ENCODE data around the gene SKI.

Gene SKI

DNA sequence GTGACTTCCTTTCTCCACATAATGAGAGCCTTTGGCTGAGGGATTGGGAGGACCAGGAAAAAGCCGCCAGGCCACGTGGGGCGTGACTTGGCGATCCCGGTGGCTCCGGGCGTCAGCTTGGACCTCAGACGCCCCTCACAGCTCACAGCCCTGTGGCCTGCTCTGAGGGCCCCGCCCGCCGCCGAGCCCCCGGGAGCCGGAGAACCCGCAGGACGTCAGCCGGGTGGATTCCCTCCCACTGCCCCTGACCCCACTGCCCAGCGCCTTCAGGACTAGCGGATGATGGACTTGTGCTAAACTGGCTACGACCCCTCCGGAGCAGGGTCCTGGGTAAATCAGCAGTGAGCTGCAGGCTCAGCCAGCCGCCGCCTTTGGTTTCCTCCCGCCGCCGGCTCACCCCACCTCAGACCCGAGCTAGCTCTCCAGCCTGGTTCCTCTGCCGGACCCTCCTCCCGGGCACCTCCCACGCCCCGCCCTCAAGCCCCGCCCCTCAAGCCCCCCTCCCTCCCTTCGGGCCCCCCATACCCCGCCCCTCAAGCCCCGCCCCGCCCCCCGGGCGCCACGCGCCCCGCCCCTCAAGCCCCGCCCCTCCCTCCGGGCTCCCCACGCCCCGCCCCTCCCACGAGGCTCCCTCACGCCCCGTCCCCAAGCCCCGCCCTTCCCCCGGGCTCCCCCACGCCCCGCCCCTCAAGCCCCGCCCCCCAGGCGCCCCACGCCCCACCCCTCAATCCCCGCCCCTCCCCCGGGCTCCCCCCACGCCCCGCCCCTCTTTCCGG is 23.5 kb upstream of the SKI start:
- Mint-ChIP-seq H3K4me3 (peak overlapping the region; percentile 61 to 78 (median 74)), H3K4me1 (peaks cover 35% of the 10 kb centered on the region), H3K36me3 (ENCODE audit: low read depth) (no peaks in the 10 kb centered on the region), H3K27ac (peak overlapping the region in 2 of 3 experiments; percentile 75 to 76), H3K27me3 (ENCODE audit: low read depth) (no peaks in the 10 kb centered on the region), H3K9me3 (no peaks in the 10 kb centered on the region)
- TF ChIP-seq, protein P1, sequence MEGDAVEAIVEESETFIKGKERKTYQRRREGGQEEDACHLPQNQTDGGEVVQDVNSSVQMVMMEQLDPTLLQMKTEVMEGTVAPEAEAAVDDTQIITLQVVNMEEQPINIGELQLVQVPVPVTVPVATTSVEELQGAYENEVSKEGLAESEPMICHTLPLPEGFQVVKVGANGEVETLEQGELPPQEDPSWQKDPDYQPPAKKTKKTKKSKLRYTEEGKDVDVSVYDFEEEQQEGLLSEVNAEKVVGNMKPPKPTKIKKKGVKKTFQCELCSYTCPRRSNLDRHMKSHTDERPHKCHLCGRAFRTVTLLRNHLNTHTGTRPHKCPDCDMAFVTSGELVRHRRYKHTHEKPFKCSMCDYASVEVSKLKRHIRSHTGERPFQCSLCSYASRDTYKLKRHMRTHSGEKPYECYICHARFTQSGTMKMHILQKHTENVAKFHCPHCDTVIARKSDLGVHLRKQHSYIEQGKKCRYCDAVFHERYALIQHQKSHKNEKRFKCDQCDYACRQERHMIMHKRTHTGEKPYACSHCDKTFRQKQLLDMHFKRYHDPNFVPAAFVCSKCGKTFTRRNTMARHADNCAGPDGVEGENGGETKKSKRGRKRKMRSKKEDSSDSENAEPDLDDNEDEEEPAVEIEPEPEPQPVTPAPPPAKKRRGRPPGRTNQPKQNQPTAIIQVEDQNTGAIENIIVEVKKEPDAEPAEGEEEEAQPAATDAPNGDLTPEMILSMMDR (IDR thresholded peaks at IDR 0.05; ENCODE audit: unreplicated experiment in 3 of 3), result no peak

DNA sequence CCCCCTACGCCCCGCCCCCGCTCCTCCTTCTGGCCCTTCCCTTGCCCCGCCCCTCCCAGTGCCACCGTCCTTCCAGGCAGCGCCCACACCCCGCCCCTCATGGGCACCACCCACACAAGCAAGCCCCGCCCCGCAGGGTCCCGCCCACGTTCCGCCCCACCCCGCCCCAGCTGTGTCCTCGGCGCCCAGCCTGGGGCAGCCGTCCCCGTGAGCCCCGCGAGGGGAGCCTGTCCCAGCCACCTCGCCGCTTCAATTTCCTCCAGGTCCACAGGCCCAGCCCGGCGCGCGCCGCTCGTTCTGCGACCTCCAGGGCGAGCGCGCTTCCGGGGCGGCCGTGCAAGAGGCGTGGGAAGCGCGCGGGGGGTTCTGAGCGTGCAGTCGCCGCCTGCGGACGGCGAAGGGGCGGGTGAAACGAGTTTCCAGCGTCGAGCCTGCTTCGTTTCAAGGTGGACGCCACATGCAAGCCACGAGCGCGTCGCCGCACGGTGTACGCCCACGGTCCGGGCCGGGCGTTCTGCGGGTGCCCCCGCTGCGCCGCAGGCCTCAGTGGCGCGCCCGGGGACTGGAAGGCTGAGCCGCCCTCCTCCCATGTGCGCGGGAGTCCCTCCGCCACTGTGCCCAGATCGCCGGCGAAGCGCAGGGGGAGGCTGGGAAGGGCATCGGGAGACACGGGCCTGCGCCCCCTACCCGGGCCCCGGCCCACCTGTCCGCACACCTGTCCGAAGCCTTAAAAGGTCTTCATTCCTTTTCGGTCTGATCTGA is 22.7 kb upstream of the SKI start:
- H3K27ac Mint-ChIP-seq, result peak overlapping the region in 1 of 3 experiments; percentile 80

DNA sequence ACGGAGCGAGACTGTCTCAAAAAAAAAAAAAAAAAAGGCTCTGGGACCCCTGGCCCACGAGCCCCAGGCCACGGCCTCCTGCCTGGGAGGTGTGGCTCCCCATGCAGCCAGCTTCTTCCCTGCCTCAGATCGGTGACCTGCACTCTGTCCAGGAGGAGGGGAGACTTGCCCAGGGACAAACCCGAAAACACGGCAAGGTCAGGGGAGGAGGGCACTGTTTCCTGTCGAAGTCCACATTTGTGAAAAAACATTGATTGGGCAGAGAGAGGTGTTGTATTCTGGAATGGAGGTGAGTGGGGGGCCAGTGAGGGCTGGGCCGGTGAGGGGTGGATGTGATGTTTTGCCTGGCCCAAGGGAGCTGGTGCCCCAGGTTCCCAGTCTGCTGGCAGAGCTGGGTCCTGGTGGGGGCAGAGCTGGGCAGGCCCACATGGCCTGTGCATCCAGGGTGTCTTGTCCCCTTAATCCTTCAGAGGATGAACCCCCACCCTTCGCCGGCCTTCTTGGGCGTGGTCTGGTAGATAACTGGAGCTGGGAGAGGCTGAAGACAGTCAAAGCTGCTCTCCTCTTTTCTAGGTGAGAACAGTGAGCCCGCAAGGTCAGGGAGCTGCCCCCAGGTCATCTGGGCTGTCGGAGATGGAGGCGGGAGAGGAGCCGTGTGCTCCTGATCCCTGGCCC is 21.2 kb upstream of the SKI start:
- Mint-ChIP-seq H3K4me3 (peak overlapping the region; percentile 58 to 64 (median 58)), H3K36me3 (ENCODE audit: low read depth) (no peaks in the 10 kb centered on the region), H3K9me3 (no peaks in the 10 kb centered on the region), H3K27ac (peak overlapping the region; percentile 80 to 92 (median 84)), H3K4me1 (peaks cover 37% of the 10 kb centered on the region), H3K27me3 (ENCODE audit: low read depth) (no peaks in the 10 kb centered on the region)
- TF ChIP-seq, protein P1 (IDR thresholded peaks at IDR 0.05; ENCODE audit: unreplicated experiment in 3 of 3), result no peak

More for the DNA sequence above, 22.7 kb upstream of the SKI start:
- no peaks in the 10 kb centered on the region for H3K27me3 Mint-ChIP-seq (ENCODE audit: low read depth)
- H3K36me3 Mint-ChIP-seq (ENCODE audit: low read depth), result no peaks in the 10 kb centered on the region
- TF ChIP-seq, protein P1 (IDR thresholded peaks at IDR 0.05; ENCODE audit: unreplicated experiment in 3 of 3), result no peak
- peaks cover 37% of the 10 kb centered on the region for H3K4me1 Mint-ChIP-seq
- H3K4me3 Mint-ChIP-seq, result peak overlapping the region; percentile 50 to 64 (median 58)
- no peaks in the 10 kb centered on the region for H3K9me3 Mint-ChIP-seq

DNA sequence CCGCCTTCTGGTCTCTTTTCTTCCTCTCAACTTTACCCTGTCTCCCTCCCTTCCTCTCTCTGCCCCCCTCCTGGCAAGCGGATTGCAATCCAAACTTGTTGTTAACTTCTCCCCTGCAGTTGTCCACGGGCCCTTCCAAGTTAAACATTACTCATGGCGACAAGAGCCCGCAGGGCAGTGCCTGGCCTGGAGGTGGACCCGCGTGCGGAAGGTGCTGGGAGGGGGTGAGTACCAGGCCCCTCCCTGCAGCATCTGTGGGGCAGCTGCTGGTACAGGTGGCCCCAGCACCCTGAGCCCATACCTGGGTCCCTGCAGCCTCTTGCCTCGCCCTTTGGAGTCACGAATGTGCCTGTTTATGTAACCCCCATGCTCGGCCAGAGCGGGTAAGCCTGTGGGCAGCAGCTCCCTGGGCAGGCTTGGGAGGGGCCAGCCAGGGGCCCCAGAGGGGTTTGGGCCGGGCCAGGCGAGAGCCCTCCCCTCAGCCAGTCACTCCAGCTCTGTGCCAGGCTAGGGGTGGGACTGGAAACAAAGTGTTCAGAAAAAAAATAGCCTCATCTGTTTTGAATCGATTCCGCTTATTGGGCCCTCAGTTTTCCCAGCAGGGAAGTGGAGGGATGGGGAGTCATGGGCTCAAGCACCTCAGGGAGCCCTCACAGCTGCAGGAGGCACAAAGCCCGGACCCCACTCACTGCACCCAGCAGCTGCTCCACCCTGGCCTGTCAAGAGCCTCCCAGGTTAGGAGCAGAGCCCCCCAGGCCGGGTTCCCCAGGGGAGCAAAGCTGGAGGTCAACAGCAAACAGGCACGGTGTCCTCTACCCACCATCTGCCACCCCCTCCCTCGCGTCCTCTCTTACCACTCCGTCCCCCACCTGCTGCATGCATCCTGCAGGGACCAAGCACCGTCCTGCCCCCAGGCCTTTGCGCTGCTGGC is 19.5 kb upstream of the SKI start:
- Mint-ChIP-seq H3K4me3 (peak overlapping the region; percentile 40 to 74 (median 48)), H3K9me3 (no peaks in the 10 kb centered on the region), H3K4me1 (peaks cover 50% of the 10 kb centered on the region), H3K36me3 (ENCODE audit: low read depth) (no peaks in the 10 kb centered on the region), H3K27me3 (ENCODE audit: low read depth) (no peaks in the 10 kb centered on the region), H3K27ac (peak overlapping the region; percentile 80 to 98 (median 84))
- TF ChIP-seq, protein P1 (IDR thresholded peaks at IDR 0.05; ENCODE audit: unreplicated experiment in 3 of 3), result peak in 2 of 3 experiments; percentile 20 to 25

DNA sequence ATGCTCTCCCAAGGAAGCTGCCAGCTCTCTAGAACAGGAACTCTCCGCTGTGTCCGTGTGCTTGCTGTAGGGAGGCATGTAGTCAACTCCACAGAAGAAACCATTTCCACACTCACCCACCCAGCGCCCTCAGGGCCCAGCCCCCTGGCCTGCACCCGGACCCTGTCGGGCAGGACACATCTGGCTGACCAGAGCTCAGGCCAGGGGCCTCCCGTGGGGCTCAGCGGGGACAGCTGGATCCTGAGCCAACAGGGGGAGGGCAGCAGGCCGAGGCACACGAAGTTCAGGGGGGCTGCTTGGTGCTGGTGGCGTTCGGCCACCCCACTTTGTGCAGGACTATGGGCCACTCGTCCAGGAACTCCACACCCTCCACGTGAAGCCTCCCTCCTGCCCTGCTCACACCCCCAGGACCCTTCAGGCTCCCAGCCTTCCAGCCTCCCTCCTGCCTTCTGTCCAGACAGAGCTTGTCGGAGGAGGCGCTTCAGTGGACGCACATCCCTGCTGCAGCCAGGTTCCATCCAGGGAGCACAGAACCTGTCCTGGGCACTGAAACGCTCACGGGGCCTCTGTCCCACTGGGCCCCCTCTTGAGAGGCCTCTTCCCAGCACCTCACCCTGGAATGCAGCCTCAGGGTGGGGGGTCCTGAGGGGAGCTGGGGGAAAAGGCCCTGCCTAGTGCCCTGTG is 18.6 kb upstream of the SKI start:
- TF ChIP-seq, protein P1 (IDR thresholded peaks at IDR 0.05; ENCODE audit: unreplicated experiment in 3 of 3), result no peak
- Mint-ChIP-seq H3K4me1 (peaks cover 52% of the 10 kb centered on the region), H3K36me3 (ENCODE audit: low read depth) (no peaks in the 10 kb centered on the region), H3K9me3 (no peaks in the 10 kb centered on the region), H3K27me3 (ENCODE audit: low read depth) (no peaks in the 10 kb centered on the region), H3K4me3 (peak overlapping the region; percentile 40 to 48 (median 46)), H3K27ac (peak overlapping the region; percentile 80 to 89 (median 84))

Data from nephron (organoid).